K562 (cell line): ENCODE data around the gene GHR. TPM values are rescaled to one million over a fixed set of nuclear protein-coding genes. Genes with fewer than 3 reads are reported as not detected.
"Not testable (repeated sequence)": the region's sequence is repeated elsewhere in the genome, so short reads cannot be mapped to it uniquely, and the experiment has no call there.

Experiments
- ATAC-seq: fragments of 200-7000 bp; cut with Tn5 transposase; 3 replicates; pipeline ENCODE4 v1.9.1; 2020; ENCODE audit warnings: moderate library complexity
- BruUV-seq: library from RNA; stranded (reverse); fragments of 400-500 nt; replicated peaks from 2 replicates; lab custom pipeline; 2021; lab: Mats Ljungman, UMichigan
- CTCF ChIA-PET: fragments of 300-600 bp; formaldehyde crosslinking; extraction: SDS; loops from one replicate; lab custom pipeline; 2021; ENCODE audit warnings: low intra/inter-chr PET ratio; lab: Yijun Ruan, JAX
- POLR2A ChIA-PET: fragments of 300-600, 350-650 bp; sonication (Branson Sonifier 250); formaldehyde crosslinking; extraction: SDS; loops from one replicate; lab custom pipeline; 2021; ENCODE audit warnings: antibody characterized with exemption, inconsistent platforms; lab: Yijun Ruan, JAX
- DNase-seq, 4 experiments: peaks; one replicate each; pipeline versions ENCODE4 v3.0.0 to v3.0.0-alpha.2; 2011 to 2018; ENCODE audit warnings: low spot score in 3 of 4, mixed read lengths in 3 of 4; ENCODE audit errors: extremely low read depth in 1 of 4
- FAIRE-seq: peaks from 2 replicates; lab custom pipeline; 2011; peaks lifted over from hg19 to GRCh38; lab: Jason Lieb, UNC
- H2AFZ ChIP-seq: 2 replicates; pipeline ENCODE4 v1.6.0; 2011; ENCODE audit warnings: low read depth, low read length, control low read depth, inconsistent platforms
- H3K27ac ChIP-seq: fragments of 200-600 bp; 3 replicates; pipeline ENCODE4 v1.8.0; 2011; ENCODE audit warnings: low read depth, mild to moderate bottlenecking, control low read depth, inconsistent platforms, low read length, moderate library complexity, mixed read lengths; ENCODE audit errors: extremely low read depth
- H3K27me3 ChIP-seq, 2 experiments: fragments of 300-600 bp in 1 of 2; 2 replicates in 1 of 2; 3 replicates in 1 of 2; pipeline versions ENCODE4 v1.6.0 to v1.8.0; 2011; ENCODE audit warnings: inconsistent platforms in 2 of 2, low read length in 2 of 2, mild to moderate bottlenecking in 1 of 2, mixed read lengths in 1 of 2, moderate library complexity in 1 of 2; ENCODE audit not compliant: control insufficient read depth in 2 of 2, insufficient read depth in 2 of 2
- H3K36me3 ChIP-seq: fragments of 300-600 bp; 3 replicates; pipeline ENCODE4 v1.8.0; 2011; ENCODE audit warnings: mild to moderate bottlenecking, low read length, inconsistent platforms; ENCODE audit not compliant: control insufficient read depth, insufficient read depth
- H3K4me1 ChIP-seq, 2 experiments: fragments of 200-600 bp in 1 of 2; replicated peaks in 1 of 2; 2 replicates in 1 of 2; 3 replicates in 1 of 2; pipeline versions ENCODE4 v1.5.1 to v1.8.0; 2011; ENCODE audit warnings: inconsistent platforms in 2 of 2, low read length in 2 of 2, mild to moderate bottlenecking in 1 of 2, mixed read lengths in 1 of 2, moderate library complexity in 1 of 2; ENCODE audit not compliant: control insufficient read depth in 2 of 2, insufficient read depth in 2 of 2
- H3K4me2 ChIP-seq: 2 replicates; pipeline ENCODE4 v1.6.1; 2011; ENCODE audit warnings: low read length, control low read depth, inconsistent platforms, mixed read lengths; ENCODE audit not compliant: insufficient read depth
- H3K4me3 ChIP-seq: fragments of 200-600 bp; sonication (generic), shearing (Covaris generic); 2 replicates; pipeline ENCODE4 v1.5.1; 2016; ENCODE audit warnings: control low read depth, inconsistent platforms
- H3K79me2 ChIP-seq: fragments of 200-600 bp; 3 replicates; pipeline ENCODE4 v1.8.0; 2011; ENCODE audit warnings: low read length, inconsistent platforms; ENCODE audit not compliant: control insufficient read depth, insufficient read depth
- H3K9ac ChIP-seq, 2 experiments: 2 replicates each; pipeline versions ENCODE4 v1.6.0 to v1.6.1; 2011; ENCODE audit warnings: low read depth in 2 of 2, low read length in 2 of 2, control low read depth in 1 of 2, inconsistent platforms in 1 of 2, mild to moderate bottlenecking in 1 of 2, mixed read lengths in 1 of 2; ENCODE audit not compliant: insufficient read depth in 1 of 2
- H3K9me1 ChIP-seq: one replicate; pipeline ENCODE4 v1.6.0; 2011; ENCODE audit warnings: inconsistent platforms, mild to moderate bottlenecking, low read length, moderate library complexity; ENCODE audit not compliant: control insufficient read depth, insufficient read depth
- H3K9me3 ChIP-seq: replicated peaks from 2 replicates; pipeline ENCODE4 v1.5.1; 2011; ENCODE audit warnings: low read depth, low read length, inconsistent platforms; ENCODE audit not compliant: control insufficient read depth, insufficient read depth
- H4K20me1 ChIP-seq: replicated peaks from 2 replicates; pipeline ENCODE4 v1.6.1; 2011; ENCODE audit warnings: low read length, inconsistent platforms, mixed read lengths; ENCODE audit not compliant: control insufficient read depth, insufficient read depth
- CHD4 ChIP-seq: fragments of 200-600 bp; sonication (generic); IDR thresholded peaks from 3 replicates; pipeline ENCODE4 v1.6.1; 2012; ENCODE audit warnings: low read depth, mild to moderate bottlenecking, mixed read lengths, low read length, inconsistent platforms; ENCODE audit not compliant: insufficient read depth, insufficient replicate concordance, poor library complexity, severe bottlenecking
- SFPQ ChIP-seq: fragments of 200-400 bp; formaldehyde crosslinking; IDR thresholded peaks from 2 replicates; pipeline ENCODE4 v1.6.1; 2017; ENCODE audit warnings: mild to moderate bottlenecking, low read depth, low read length, moderate library complexity
- SMAD2 ChIP-seq: fragments of 150-350 bp; IDR thresholded peaks from 2 replicates; pipeline ENCODE4 v1.6.1; 2014; ENCODE audit warnings: low read depth, mild to moderate bottlenecking, low read length
- SP2 ChIP-seq: IDR thresholded peaks from 2 replicates; pipeline ENCODE4 v1.6.1; 2011; ENCODE audit warnings: mild to moderate bottlenecking, low read depth, low read length, moderate library complexity; ENCODE audit not compliant: poor library complexity, severe bottlenecking; ENCODE audit errors: extremely low read depth
- ZNF146 ChIP-seq: IDR thresholded peaks from one replicate; pipeline ENCODE4 v1.6.1; 2018; ENCODE audit warnings: missing compliant biosample characterization; ENCODE audit not compliant: unreplicated experiment
- ZNF431 ChIP-seq: sonication (generic); formaldehyde crosslinking; IDR thresholded peaks from 2 replicates; pipeline ENCODE4 v1.8.0; 2022; ENCODE audit warnings: mild to moderate bottlenecking, missing genetic modification reagents
- ZNF511 ChIP-seq: sonication (generic); formaldehyde crosslinking; IDR thresholded peaks from 2 replicates; pipeline ENCODE4 v1.8.0; 2022; ENCODE audit warnings: mild to moderate bottlenecking, missing genetic modification reagents
- ZNF586 ChIP-seq: fragments of 450-650 bp; formaldehyde crosslinking; conservative IDR thresholded peaks from 2 replicates; pipeline ENCODE4 v1.4.0; 2020; ENCODE audit warnings: mild to moderate bottlenecking, moderate library complexity
- ZNF764 ChIP-seq: fragments of 250-450 bp; sonication (Bioruptor Pico); IDR thresholded peaks from 2 replicates; pipeline ENCODE4 v1.4.0; 2020; ENCODE audit warnings: low read depth, mild to moderate bottlenecking, moderate library complexity
- WGBS: fragments of 100-300 bp; shearing (Covaris generic); methylation state at CpG from one replicate; pipeline ENCODE4 v1.1.6; 2016; ENCODE audit warnings: low coverage, mixed read lengths; ENCODE audit not compliant: insufficient coverage; ENCODE audit errors: missing lambda C conversion rate; 5-methylcytosine and 5-hydroxymethylcytosine counted together
- in situ Hi-C: fragments of 300-500 bp; cut with MboI; formaldehyde crosslinking; loops from 4 replicates; pipeline ENCODE4 v1.15.0; 2018; ENCODE audit warnings: inconsistent platforms, mixed read lengths
- intact Hi-C: fragments of 100-400 bp; cut with micrococcal nuclease; formaldehyde crosslinking; loops from 2 replicates; pipeline ENCODE4 v1.14.2; 2022
- polyA plus RNA-seq, 8 experiments: library from polyadenylated mRNA; depleted of rRNA in 4 of 8; stranded (reverse) in 5 of 8; unstranded in 3 of 8; fragments of >200 nt; fragmentation: Nextera tagmentation in 2 of 8; fragmentation: Illumina TruSeq in 1 of 8; extraction: Ambion mirVana in 2 of 8; extraction: Trizol in 1 of 8; gene quantifications; 2 replicates each; pipeline versions ENCODE4 v1.2.1 to v1.2.3, GENCODE V29; 2011 to 2014; ENCODE audit warnings: inconsistent platforms in 1 of 8, missing spikeins in 1 of 8
- total RNA-seq, 7 experiments: library from RNA; depleted of rRNA in 6 of 7; stranded (reverse); fragments of >200 nt in 6 of 7; fragmentation: Illumina TruSeq in 2 of 7; extraction: Trizol in 2 of 7; gene quantifications; 2 replicates each; pipeline versions ENCODE4 v1.2.1 to v1.2.3, GENCODE V29; 2011 to 2021; ENCODE audit warnings: low replicate concordance in 1 of 7
- TF ChIP-seq, protein P1 (sequence below), 2 experiments: fragments of 450-650 bp; IDR thresholded peaks; 2 replicates each; pipeline ENCODE4 v1.6.1; 2016

The GHR gene
- total and polyA plus RNA-seq, 9 of the 15 experiments (the other 6 are each of a cell fraction or from before 2014, with no cell fraction given): 0.01 to 0.13 (median 0.07) TPM; not detected in 5

DNA sequence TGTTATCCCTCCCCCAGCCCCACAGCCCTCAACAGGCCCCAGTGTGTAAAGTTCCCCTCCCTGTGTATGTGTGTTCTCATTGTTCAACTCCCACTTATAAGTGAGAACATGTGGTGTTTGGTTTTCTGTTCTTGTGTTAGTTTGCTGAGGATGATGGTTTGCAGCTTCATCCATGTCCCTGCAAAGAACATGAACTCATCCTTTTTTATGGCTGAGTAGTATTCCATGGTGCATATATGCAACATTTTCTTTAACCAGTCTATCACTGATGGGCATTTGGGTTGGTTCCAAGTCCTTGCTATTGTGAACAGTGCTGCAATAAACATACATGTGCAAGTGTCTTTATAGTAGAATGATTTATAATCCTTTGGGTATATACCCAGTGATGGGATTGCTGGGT, 261.8 kb downstream of the GHR start:
- H3K27ac ChIP-seq, H3K4me3 ChIP-seq, CTCF ChIA-PET, in situ Hi-C loops, DNase-seq, H3K36me3 ChIP-seq: not testable (repeated sequence)
- peak; percentile 66 for TF ChIP-seq ZNF146 (CRISPR knock-in tag)
- TF ChIP-seq, all 486 proteins: peak for 1; not testable (repeated sequence) for 485
- ATAC-seq, H3K27me3 ChIP-seq, H3K4me1 ChIP-seq, H2AFZ ChIP-seq, FAIRE-seq, H3K4me2 ChIP-seq, POLR2A ChIA-PET, intact Hi-C loops, H3K9ac ChIP-seq, H3K79me2 ChIP-seq, H3K9me1 ChIP-seq, H4K20me1 ChIP-seq, H3K9me3 ChIP-seq, BruUV-seq: not testable (repeated sequence)

GRCh38 chr5:42689391-42689790, 266.2 kb downstream of the GHR start:
- in situ Hi-C loops: no loop called here
- H2AFZ ChIP-seq: no peak overlapping the region
- no peaks in the 10 kb centered on the region for H3K9me1 ChIP-seq
- H3K27me3 ChIP-seq: no peaks in the 10 kb centered on the region
- WGBS: 0% methylated on average over 4 of the region's 4 CpGs
- FAIRE-seq: no peak
- H3K9me3 ChIP-seq: no peaks in the 10 kb centered on the region
- intact Hi-C loops: no loop called here
- no peaks in the 10 kb centered on the region for H3K79me2 ChIP-seq
- no peaks in the 10 kb centered on the region for H3K4me1 ChIP-seq
- no TSS peak for BruUV-seq
- POLR2A ChIA-PET: interaction anchor here (0.6 kb wide), 1 partner anchor 14 kb away, joined by 4 read pairs; no protein-coding TSS in a partner anchor
- no peak overlapping the region for H3K27ac ChIP-seq
- H3K9ac ChIP-seq: no peak overlapping the region
- DNase-seq: no peak
- no peak overlapping the region for H3K4me2 ChIP-seq
- ATAC-seq: no peak
- CTCF ChIA-PET: no interaction called here
- H3K4me3 ChIP-seq: no peak overlapping the region
- H4K20me1 ChIP-seq: no peaks in the 10 kb centered on the region
- no peaks in the 10 kb centered on the region for H3K36me3 ChIP-seq
- TF ChIP-seq ZNF431: no peak
- no peak for TF ChIP-seq SMAD2
- TF ChIP-seq ZNF764 (CRISPR knock-in tag): no peak
- TF ChIP-seq, protein P1, sequence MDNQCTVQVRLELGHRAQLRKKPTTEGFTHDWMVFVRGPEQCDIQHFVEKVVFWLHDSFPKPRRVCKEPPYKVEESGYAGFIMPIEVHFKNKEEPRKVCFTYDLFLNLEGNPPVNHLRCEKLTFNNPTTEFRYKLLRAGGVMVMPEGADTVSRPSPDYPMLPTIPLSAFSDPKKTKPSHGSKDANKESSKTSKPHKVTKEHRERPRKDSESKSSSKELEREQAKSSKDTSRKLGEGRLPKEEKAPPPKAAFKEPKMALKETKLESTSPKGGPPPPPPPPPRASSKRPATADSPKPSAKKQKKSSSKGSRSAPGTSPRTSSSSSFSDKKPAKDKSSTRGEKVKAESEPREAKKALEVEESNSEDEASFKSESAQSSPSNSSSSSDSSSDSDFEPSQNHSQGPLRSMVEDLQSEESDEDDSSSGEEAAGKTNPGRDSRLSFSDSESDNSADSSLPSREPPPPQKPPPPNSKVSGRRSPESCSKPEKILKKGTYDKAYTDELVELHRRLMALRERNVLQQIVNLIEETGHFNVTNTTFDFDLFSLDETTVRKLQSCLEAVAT (IDR thresholded peaks at IDR 0.05): no peak
- TF ChIP-seq SP2: no peak
- TF ChIP-seq ZNF586: no peak
- TF ChIP-seq ZNF511 (CRISPR knock-in tag): no peak
- no peak for TF ChIP-seq SFPQ
- TF ChIP-seq CHD4: no peak
